ENCODE data around the gene ENOX2.

DNA sequence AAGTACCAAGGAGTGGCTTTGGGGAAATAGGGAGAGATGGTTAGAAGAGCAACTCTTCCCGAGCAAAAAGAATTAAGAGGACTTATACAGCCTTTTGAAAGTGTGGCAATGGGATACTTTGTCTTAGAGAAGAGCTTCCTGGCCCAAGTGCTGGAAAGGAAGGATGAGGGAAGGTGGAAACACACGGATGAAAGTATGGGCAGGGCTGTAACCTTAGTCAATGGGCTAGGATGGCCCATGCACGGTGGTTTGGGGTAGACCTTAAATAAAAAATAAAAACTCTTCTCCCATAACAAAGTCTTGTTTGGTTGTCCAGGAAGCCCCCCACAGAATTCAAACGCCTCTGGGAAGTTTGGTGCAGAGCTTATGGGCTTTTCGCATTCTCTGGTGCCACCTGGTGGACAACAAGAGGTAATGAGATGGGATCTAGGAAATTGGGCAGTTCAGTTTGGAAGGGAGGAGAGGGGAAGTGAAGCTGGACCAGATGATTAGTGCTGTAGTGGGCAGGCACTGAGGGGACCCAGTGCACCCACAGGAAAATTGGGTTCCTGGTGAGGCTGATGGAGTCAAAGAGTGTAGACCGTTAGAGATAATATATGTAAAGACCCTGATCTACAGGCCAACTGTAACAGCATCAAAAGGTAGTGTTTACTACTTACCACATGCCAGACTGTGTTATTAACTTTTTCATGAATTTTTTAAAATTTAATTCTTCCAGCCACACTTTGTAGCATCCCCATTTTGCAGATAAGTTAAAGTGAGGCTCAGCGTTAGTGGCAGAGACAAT, 13.8 kb upstream of the ENOX2 start:
- TF ChIP-seq, protein P1, sequence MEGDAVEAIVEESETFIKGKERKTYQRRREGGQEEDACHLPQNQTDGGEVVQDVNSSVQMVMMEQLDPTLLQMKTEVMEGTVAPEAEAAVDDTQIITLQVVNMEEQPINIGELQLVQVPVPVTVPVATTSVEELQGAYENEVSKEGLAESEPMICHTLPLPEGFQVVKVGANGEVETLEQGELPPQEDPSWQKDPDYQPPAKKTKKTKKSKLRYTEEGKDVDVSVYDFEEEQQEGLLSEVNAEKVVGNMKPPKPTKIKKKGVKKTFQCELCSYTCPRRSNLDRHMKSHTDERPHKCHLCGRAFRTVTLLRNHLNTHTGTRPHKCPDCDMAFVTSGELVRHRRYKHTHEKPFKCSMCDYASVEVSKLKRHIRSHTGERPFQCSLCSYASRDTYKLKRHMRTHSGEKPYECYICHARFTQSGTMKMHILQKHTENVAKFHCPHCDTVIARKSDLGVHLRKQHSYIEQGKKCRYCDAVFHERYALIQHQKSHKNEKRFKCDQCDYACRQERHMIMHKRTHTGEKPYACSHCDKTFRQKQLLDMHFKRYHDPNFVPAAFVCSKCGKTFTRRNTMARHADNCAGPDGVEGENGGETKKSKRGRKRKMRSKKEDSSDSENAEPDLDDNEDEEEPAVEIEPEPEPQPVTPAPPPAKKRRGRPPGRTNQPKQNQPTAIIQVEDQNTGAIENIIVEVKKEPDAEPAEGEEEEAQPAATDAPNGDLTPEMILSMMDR (IDR thresholded peaks at IDR 0.05): peak; percentile 72
- TF ChIP-seq EZH2 (IDR thresholded peaks at IDR 0.05; ENCODE audit: borderline replicate concordance, insufficient read depth, low read depth, low read length, poor library complexity, severe bottlenecking): no peak
